Upper lobe of left lung (tissue), 6 donors: ENCODE data around the gene COA8. TPM values are rescaled to one million over a fixed set of nuclear protein-coding genes. Genes with fewer than 3 reads are reported as not detected.

Experiments
- ATAC-seq, 2 donors: fragments of 200-7000 bp; cut with Tn5 transposase; one replicate each; pipeline ENCODE4 v1.9.1; 2022; ENCODE audit warnings: mild to moderate bottlenecking in 2 of 2, moderate library complexity in 2 of 2; ENCODE audit not compliant: low FRiP score in 2 of 2
- DNase-seq, 2 donors: peaks; one replicate each; pipeline ENCODE4 v3.0.0-alpha.2; 2019 to 2020
- H3K27ac ChIP-seq, 4 donors: fragments of 200-600 bp; sonication (generic); one replicate each; pipeline ENCODE4 v1.5.1; 2016 to 2019
- H3K27me3 ChIP-seq, 4 donors: fragments of 200-600 bp; sonication (generic); one replicate each; pipeline ENCODE4 v1.5.1; 2017 to 2019
- H3K36me3 ChIP-seq, 4 donors: fragments of 200-600 bp; sonication (generic); one replicate each; pipeline ENCODE4 v1.5.1; 2016 to 2019
- H3K4me1 ChIP-seq, 4 donors: fragments of 200-600 bp; sonication (generic); one replicate each; pipeline ENCODE4 v1.5.1; 2018 to 2019
- H3K4me3 ChIP-seq, 4 donors: fragments of 200-600 bp; sonication (generic); one replicate each; pipeline ENCODE4 v1.5.1; 2017 to 2019; ENCODE audit warnings: mild to moderate bottlenecking in 2 of 4, moderate library complexity in 1 of 4
- H3K9me3 ChIP-seq, 4 donors: fragments of 200-600 bp; sonication (generic); one replicate each; pipeline ENCODE4 v1.5.1; 2018 to 2019
- CTCF ChIP-seq, 6 experiments: fragments of 450-650 bp in 4 of 6; fragments of 200-600 bp in 2 of 6; sonication (generic) in 2 of 6; IDR thresholded peaks; one replicate each; pipeline ENCODE4 v1.5.1; 2016 to 2019; ENCODE audit warnings: antibody characterized with exemption in 6 of 6
- EP300 ChIP-seq, 4 donors: sonication (generic); formaldehyde crosslinking; IDR thresholded peaks; one replicate each; pipeline ENCODE4 v1.5.1; 2017; ENCODE audit warnings: antibody characterized with exemption in 4 of 4, control low read depth in 2 of 4
- POLR2A ChIP-seq, 4 donors: fragments of 450-650 bp; IDR thresholded peaks; one replicate each; pipeline ENCODE4 v1.5.1; 2016 to 2017; ENCODE audit warnings: antibody characterized with exemption in 4 of 4, mild to moderate bottlenecking in 2 of 4
- POLR2AphosphoS5 ChIP-seq, 2 donors: sonication (generic); formaldehyde crosslinking; IDR thresholded peaks; one replicate each; pipeline ENCODE4 v1.5.1; 2017; ENCODE audit warnings: antibody characterized with exemption in 2 of 2
- WGBS, 2 donors: methylation state at CpG; one replicate each; pipeline ENCODE4 v1.1.5; 2017 to 2018; 5-methylcytosine and 5-hydroxymethylcytosine counted together
- total RNA-seq, 6 donors: library from RNA; depleted of rRNA in 4 of 6; stranded (reverse); fragments of >200 nt in 4 of 6; gene quantifications; one replicate each; pipeline versions ENCODE4 v1.1.0 to v1.2.1, GENCODE V29; 2016 to 2021
- donor health status: DM: no; HTN: no; CAD: no; lungs with moderate emphysema.
- donor health status: DM: no; HTN: yes; CAD: no; lungs with severe emphysema.

The COA8 gene
- total RNA-seq, 6 donors from 2014 or later = 12.6 to 38.3 (median 28.6) TPM

GRCh38 chr14:103619057-103619456 lies 56.3 kb downstream of the COA8 start:
- no peak for TF ChIP-seq POLR2A (IDR thresholded peaks at IDR 0.05)
- no peak for TF ChIP-seq CTCF (IDR thresholded peaks at IDR 0.05)
- no peak for TF ChIP-seq POLR2AphosphoS5 (IDR thresholded peaks at IDR 0.05)
- no peak for TF ChIP-seq EP300 (IDR thresholded peaks at IDR 0.05)

GRCh38 chr14:103621860-103622259 lies 59.1 kb downstream of the COA8 start:
- Histone ChIP-seq H3K9me3 (no peaks in the 10 kb centered on the region), H3K4me1 (peaks cover 24 to 35% (median 27%) of the 10 kb centered on the region in 4 donors), H3K4me3 (no peak overlapping the region), H3K36me3 (no peaks in the 10 kb centered on the region), H3K27me3 (no peaks in the 10 kb centered on the region), H3K27ac (no peak overlapping the region)
- TF ChIP-seq POLR2A (IDR thresholded peaks at IDR 0.05) (no peak), EP300 (IDR thresholded peaks at IDR 0.05) (no peak), POLR2AphosphoS5 (IDR thresholded peaks at IDR 0.05) (no peak), CTCF (IDR thresholded peaks at IDR 0.05) (no peak)
- DNase-seq (no peak), ATAC-seq (no peak)
- WGBS, 2 donors = 87 to 89% methylated on average over 5 of the region's 5 CpGs

More at GRCh38 chr14:103619057-103619456, 56.3 kb downstream of the COA8 start:
- no peak overlapping the region for H3K27ac ChIP-seq
- H3K4me3 ChIP-seq = no peak overlapping the region
- 70 to 81% methylated on average over 5 of the region's 5 CpGs for WGBS, 2 donors
- H3K4me1 ChIP-seq = peaks cover 7 to 11% (median 9%) of the 10 kb centered on the region in 4 donors
- H3K27me3 ChIP-seq = no peaks in the 10 kb centered on the region
- H3K36me3 ChIP-seq = no peaks in the 10 kb centered on the region
- ATAC-seq (no peak), DNase-seq (no peak)
- no peaks in the 10 kb centered on the region for H3K9me3 ChIP-seq

GRCh38 chr14:103623308-103623707 lies 60.5 kb downstream of the COA8 start:
- peaks cover 32 to 43% (median 36%) of the 10 kb centered on the region in 4 donors for H3K4me1 ChIP-seq
- no peaks in the 10 kb centered on the region for H3K27me3 ChIP-seq
- ATAC-seq = no peak
- no peak for TF ChIP-seq CTCF (IDR thresholded peaks at IDR 0.05)
- TF ChIP-seq POLR2AphosphoS5 (IDR thresholded peaks at IDR 0.05) = no peak
- TF ChIP-seq POLR2A (IDR thresholded peaks at IDR 0.05) = no peak
- TF ChIP-seq EP300 (IDR thresholded peaks at IDR 0.05) = no peak
- peak overlapping the region in 3 of 4 donors; percentile 85 to 87 (median 85) for H3K27ac ChIP-seq
- no peak overlapping the region for H3K4me3 ChIP-seq
- WGBS, 2 donors = 83 to 90% methylated on average over 4 of the region's 4 CpGs
- no peaks in the 10 kb centered on the region for H3K36me3 ChIP-seq
- no peak for DNase-seq
- H3K9me3 ChIP-seq = no peaks in the 10 kb centered on the region

- 29 to 30% methylated on average over 8 to 16 of the region's 16 CpGs for WGBS, 2 donors
- Histone ChIP-seq H3K27ac (peak overlapping the region; percentile 70 to 87 (median 85)), H3K4me3 (peak overlapping the region in 1 of 4 donors; percentile 9), H3K27me3 (no peaks in the 10 kb centered on the region), H3K36me3 (no peaks in the 10 kb centered on the region), H3K9me3 (no peaks in the 10 kb centered on the region), H3K4me1 (peaks cover 34 to 49% (median 39%) of the 10 kb centered on the region in 4 donors)
- ATAC-seq (peak in 1 of 2 donors; percentile 68), DNase-seq (peak; percentile 79 to 84)
- TF ChIP-seq CTCF (IDR thresholded peaks at IDR 0.05) = peak in 1 of 6 experiments; percentile 6
- TF ChIP-seq EP300 (IDR thresholded peaks at IDR 0.05) = peak in 1 of 4 donors; percentile 81
- peak in 1 of 2 donors; percentile 65 for TF ChIP-seq POLR2AphosphoS5 (IDR thresholded peaks at IDR 0.05)
- no peak for TF ChIP-seq POLR2A (IDR thresholded peaks at IDR 0.05)
Observed at GRCh38 chr14:103623883-103624482, 61.2 kb downstream of the COA8 start.

GRCh38 chr14:103624860-103625259 lies 62.1 kb downstream of the COA8 start:
- no peaks in the 10 kb centered on the region for H3K9me3 ChIP-seq
- H3K27me3 ChIP-seq = no peaks in the 10 kb centered on the region
- no peak overlapping the region for H3K4me3 ChIP-seq
- WGBS, 2 donors = 6 to 25% methylated on average over 10 of the region's 10 CpGs
- ATAC-seq (peak; percentile 58 to 78), DNase-seq (peak; percentile 79 to 80)
- H3K4me1 ChIP-seq = peaks cover 34 to 49% (median 39%) of the 10 kb centered on the region in 4 donors
- no peaks in the 10 kb centered on the region for H3K36me3 ChIP-seq
- TF ChIP-seq POLR2AphosphoS5 (IDR thresholded peaks at IDR 0.05) = peak; percentile 64 to 79
- peak in 1 of 4 donors; percentile 65 for TF ChIP-seq EP300 (IDR thresholded peaks at IDR 0.05)
- no peak for TF ChIP-seq POLR2A (IDR thresholded peaks at IDR 0.05)
- H3K27ac ChIP-seq = peak overlapping the region; percentile 62 to 87 (median 85)
